Measurements from ENCODE around the gene DCAF17. TPM values are rescaled to one million over a fixed set of nuclear protein-coding genes. Genes with fewer than 3 reads are reported as not detected.
A peak's percentile ranks its signal among the peaks of the same experiment; 100 is the strongest.
"Not testable (repeated sequence)": the region's sequence is repeated elsewhere in the genome, so short reads cannot be mapped to it uniquely, and the experiment has no call there.

DCAF17 gene
- total RNA-seq, 1 experiment from 2014 or later: 15.1 TPM

DNA sequence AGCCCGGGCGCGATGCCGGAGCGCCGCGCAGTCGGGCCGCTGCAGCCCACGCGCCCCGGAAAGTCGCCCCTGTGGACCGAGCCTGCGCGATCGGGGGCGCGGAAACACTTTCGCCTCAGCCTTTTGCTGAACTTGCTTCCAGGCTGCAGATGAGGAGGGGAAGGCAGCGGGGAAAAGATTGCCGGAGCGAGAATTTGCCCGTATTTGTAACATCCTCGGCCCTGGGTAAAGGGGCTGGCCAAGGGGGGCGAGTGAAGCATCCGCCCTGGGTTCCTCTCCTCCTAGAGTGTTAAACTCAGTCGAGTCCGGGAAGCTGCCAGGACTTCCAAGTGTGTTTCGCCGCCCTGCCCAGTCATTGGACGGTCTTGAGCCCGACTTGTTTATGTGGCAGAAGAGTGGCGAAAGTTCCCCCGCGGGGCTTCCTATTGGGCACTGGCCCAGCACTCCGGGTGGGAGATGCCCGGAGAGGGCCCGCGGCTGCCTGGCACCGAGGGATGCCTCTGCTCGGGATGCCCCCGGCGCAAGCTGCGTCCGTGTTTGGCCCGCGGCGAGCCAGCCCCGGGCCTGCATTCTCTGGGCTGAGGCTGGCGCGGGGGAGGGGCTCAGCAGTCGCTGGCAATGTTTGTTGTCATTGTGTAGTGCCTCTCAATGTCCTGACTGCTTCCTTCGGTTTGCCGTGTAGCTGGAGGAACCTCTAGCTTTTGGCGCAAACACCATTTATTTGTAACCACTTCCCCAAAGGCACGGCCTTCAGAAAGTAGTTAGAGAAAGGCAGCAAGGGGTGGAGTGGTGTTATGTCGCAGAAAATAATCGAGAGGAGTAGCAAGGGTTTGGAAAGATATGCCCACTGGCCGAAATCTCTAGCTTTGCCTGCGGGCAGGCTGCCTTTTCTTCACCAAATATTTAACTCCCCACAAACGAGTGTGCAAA, 89.3 kb downstream of the DCAF17 start:
- H3K27me3 ChIP-seq (ENCODE audit: control insufficient read depth, insufficient read depth, low read length): peaks cover 6% of the 10 kb centered on the region
- H3K36me3 ChIP-seq (replicated peaks; ENCODE audit: control insufficient read depth, insufficient read depth, low read length): no peaks in the 10 kb centered on the region
- H3K4me3 ChIP-seq (ENCODE audit: insufficient read depth, low read depth, low read length): peak overlapping the region; percentile 76
- DNase-seq: peak; percentile 83

DNA sequence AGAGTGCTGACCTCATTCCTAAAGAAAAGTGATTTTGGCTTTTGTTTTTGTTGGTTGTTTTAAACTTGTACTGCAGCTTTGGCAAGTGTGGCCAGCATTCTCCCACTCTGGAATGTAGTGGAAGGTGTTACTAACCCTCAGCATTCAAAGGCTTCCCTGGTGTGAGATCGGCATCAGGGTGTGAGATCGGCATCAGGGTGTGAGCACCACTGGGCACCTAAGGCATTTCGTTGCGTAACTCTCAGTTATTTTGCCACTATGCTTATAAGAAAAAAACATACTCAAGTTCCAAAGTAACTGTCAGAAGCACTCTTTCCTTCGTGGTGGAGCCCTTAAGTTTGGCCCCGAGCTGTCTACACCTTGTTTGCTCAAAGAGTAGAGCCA, 90.0 kb downstream of the DCAF17 start:
- no peak for DNase-seq
- Histone ChIP-seq H3K36me3 (replicated peaks; ENCODE audit: control insufficient read depth, insufficient read depth, low read length) (no peaks in the 10 kb centered on the region), H3K4me3 (ENCODE audit: insufficient read depth, low read depth, low read length) (peak overlapping the region; percentile 76), H3K27me3 (ENCODE audit: control insufficient read depth, insufficient read depth, low read length) (peaks cover 6% of the 10 kb centered on the region)

DNA sequence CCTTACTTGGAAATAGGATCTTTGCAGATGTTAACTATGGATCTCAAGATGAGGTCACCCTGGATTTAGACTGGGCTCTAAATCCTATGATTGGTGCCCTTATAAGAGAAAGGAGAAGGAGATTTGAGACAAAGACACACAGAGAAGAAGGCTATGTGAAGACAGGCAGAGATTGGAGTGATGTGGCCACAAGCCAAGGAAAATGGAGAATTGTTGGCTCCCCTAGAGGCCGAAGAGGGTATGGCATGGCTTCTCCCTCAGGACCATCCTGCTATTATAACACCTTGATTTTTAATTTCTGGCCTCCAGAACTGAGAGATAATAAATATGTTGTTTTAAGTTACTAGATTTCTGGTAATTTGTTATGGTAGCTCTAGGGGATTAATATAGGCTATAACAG, 95.9 kb downstream of the DCAF17 start:
- Histone ChIP-seq H3K4me3 (ENCODE audit: insufficient read depth, low read depth, low read length) (no peak overlapping the region), H3K27me3 (ENCODE audit: control insufficient read depth, insufficient read depth, low read length) (no peaks in the 10 kb centered on the region), H3K36me3 (replicated peaks; ENCODE audit: control insufficient read depth, insufficient read depth, low read length) (no peaks in the 10 kb centered on the region)
- no peak for DNase-seq

DNA sequence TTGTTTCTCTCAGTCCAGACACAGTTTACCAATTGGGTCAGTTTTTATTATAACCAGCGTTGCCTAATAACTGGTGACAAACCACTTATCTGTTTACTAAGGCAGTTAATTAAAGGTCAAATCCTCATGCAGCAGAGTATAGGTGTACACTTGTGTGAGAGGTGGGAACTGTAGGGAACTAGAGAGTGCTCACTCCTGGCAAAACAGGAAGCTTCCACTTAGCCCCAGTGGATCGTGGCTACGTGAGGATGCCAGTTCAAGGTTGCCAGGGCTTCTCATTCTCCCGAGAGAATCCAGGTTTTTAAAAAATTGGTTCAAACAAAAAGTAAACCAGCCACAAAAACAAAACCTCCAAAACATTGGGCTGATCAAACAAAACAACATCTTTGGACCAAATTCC, 96.4 kb downstream of the DCAF17 start:
- H3K4me3 ChIP-seq (ENCODE audit: insufficient read depth, low read depth, low read length): no peak overlapping the region
- H3K36me3 ChIP-seq (replicated peaks; ENCODE audit: control insufficient read depth, insufficient read depth, low read length): no peaks in the 10 kb centered on the region
- no peaks in the 10 kb centered on the region for H3K27me3 ChIP-seq (ENCODE audit: control insufficient read depth, insufficient read depth, low read length)
- no peak for DNase-seq

DNA sequence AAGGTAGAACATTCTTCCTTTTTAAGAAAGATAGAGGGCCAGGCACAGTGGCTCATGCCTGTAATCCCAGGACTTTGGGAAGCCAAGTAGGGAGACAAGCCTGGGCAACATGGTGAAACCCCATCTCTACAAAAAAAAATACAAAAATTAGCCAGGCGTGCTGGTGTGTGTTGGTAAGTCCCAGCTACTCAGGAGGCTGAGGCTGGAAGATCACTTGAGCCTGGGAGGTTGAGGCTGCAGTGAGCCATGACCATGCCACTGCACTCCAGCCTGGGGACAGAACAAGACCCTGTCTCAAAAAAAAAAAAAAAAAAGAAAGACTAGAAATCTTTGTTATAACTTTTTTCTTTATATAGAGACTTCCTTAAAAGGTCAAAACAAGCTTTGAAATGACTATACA, 96.8 kb downstream of the DCAF17 start:
- not testable (repeated sequence) for H3K4me3 ChIP-seq (ENCODE audit: insufficient read depth, low read depth, low read length); DNase-seq; H3K36me3 ChIP-seq (replicated peaks; ENCODE audit: control insufficient read depth, insufficient read depth, low read length); H3K27me3 ChIP-seq (ENCODE audit: control insufficient read depth, insufficient read depth, low read length)

DNA sequence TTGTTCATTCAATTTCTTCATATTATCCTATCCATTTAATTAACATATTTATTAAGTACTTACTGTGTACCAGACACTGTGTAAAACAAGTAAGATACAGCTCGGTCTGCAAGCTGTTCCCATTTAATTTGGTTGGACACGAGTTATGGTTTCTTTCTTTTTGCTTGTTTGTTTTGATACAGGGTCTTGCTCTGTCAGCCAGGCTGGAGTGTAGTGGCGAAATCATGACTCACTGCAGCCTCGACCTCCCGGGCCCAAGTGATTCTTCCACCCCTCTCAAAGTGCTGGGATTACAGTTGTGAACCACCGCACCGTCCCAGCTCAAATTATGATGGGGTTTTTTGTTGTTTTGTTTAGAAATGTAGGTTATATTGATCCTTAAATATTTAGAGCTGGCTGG, 97.3 kb downstream of the DCAF17 start:
- Histone ChIP-seq H3K4me3 (ENCODE audit: insufficient read depth, low read depth, low read length) (no peak overlapping the region), H3K36me3 (replicated peaks; ENCODE audit: control insufficient read depth, insufficient read depth, low read length) (no peaks in the 10 kb centered on the region), H3K27me3 (ENCODE audit: control insufficient read depth, insufficient read depth, low read length) (no peaks in the 10 kb centered on the region)
- DNase-seq: no peak

DNA sequence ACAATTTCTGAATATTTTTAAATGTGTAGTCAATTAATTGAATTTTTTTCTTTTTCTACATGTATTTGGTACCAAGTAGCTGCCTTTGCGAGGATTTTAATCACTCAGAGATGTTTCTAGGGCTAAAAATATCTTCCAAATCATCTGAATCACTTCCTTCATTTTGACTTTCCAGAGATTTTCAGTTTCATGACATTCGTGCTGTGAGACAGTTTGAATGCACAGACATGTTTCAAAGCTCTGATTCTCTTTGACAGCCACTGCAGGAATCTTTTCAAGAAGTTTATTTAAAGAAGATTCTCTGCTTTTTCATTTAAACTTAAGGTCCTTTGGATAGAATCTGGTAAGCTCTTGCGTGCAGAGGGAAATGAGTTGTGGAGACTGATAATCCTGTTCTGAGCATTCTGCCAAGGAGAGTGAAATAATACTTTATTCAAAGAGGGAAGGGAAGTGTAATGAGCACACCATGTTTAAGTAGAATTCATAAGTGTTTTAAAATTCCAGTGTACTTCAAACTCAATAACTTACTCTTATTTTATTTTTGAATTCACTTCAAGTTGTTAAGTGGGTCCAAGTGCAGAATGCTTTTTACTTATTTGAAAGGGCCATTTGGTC, 97.9 kb downstream of the DCAF17 start:
- DNase-seq: no peak
- Histone ChIP-seq H3K36me3 (replicated peaks; ENCODE audit: control insufficient read depth, insufficient read depth, low read length) (no peaks in the 10 kb centered on the region), H3K4me3 (ENCODE audit: insufficient read depth, low read depth, low read length) (no peak overlapping the region), H3K27me3 (ENCODE audit: control insufficient read depth, insufficient read depth, low read length) (no peaks in the 10 kb centered on the region)

DNA sequence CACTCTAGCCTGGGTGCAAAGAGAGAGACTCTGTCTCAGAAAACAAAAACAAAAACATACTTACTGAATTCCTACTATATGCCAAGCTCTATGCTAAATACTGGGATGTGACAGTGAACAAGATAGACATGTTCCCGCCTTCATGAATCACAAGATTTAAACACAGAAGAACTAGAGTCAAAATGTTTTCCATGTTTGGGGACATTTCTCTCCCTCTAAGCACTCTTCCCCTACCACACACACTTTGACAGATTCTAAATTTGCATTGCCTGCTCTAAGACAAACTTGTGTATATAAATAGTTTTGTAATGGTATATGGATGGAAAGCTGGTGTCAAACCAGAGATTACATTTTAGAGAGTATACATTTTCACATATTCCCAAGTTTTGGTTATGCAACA, 99.3 kb downstream of the DCAF17 start:
- Histone ChIP-seq H3K36me3 (replicated peaks; ENCODE audit: control insufficient read depth, insufficient read depth, low read length) (no peaks in the 10 kb centered on the region), H3K4me3 (ENCODE audit: insufficient read depth, low read depth, low read length) (no peak overlapping the region), H3K27me3 (ENCODE audit: control insufficient read depth, insufficient read depth, low read length) (no peaks in the 10 kb centered on the region)
- no peak for DNase-seq

Other genes with a start within 250 kb of the DCAF17 start
- gene METTL8, start 236 bp upstream of the DCAF17 start, total RNA-seq (2014; rRNA removed; shearing (Covaris generic)): 28.9 and 43.2 TPM in 2 replicates
- gene CYBRD1, start 88.2 kb downstream of the DCAF17 start, total RNA-seq (2014; rRNA removed; shearing (Covaris generic)): 2.4 and 4.0 TPM in 2 replicates